WI38 (cell line): ENCODE measurements around the gene SMIM10L2A.

ENCODE experiments used
- H3K4me3 ChIP-seq: 2 replicates; pipeline ENCODE4 v1.5.1; 2011; ENCODE audit warnings: low read depth, mild to moderate bottlenecking, control low read depth, low read length
- TF ChIP-seq, protein P1 (sequence below): IDR thresholded peaks from 2 replicates; pipeline ENCODE4 v1.5.1; 2012; ENCODE audit warnings: low read depth, mild to moderate bottlenecking, control low read depth, low read length

Gene SMIM10L2A

DNA sequence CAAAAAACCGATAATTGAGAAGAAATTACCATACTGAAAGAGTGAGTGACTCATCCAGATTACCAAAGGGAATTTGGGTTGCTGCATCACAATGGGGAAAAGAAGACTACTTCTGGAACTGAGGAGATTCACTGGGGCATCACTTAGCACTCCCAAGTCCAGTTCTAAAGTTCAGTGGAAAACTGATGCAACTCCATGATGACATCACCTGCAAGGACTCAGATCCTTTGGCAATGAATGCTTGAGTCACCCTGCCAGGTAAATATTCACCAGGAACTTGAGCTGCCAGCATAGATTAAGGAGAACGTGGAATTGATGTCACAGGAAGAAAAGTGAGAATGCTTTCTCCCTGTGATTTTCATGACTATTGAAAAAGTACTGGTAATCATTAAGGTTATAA is 32.0 kb upstream of the SMIM10L2A start:
- H3K4me3 ChIP-seq = no peak overlapping the region
- TF ChIP-seq, protein P1, sequence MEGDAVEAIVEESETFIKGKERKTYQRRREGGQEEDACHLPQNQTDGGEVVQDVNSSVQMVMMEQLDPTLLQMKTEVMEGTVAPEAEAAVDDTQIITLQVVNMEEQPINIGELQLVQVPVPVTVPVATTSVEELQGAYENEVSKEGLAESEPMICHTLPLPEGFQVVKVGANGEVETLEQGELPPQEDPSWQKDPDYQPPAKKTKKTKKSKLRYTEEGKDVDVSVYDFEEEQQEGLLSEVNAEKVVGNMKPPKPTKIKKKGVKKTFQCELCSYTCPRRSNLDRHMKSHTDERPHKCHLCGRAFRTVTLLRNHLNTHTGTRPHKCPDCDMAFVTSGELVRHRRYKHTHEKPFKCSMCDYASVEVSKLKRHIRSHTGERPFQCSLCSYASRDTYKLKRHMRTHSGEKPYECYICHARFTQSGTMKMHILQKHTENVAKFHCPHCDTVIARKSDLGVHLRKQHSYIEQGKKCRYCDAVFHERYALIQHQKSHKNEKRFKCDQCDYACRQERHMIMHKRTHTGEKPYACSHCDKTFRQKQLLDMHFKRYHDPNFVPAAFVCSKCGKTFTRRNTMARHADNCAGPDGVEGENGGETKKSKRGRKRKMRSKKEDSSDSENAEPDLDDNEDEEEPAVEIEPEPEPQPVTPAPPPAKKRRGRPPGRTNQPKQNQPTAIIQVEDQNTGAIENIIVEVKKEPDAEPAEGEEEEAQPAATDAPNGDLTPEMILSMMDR = no peak

DNA sequence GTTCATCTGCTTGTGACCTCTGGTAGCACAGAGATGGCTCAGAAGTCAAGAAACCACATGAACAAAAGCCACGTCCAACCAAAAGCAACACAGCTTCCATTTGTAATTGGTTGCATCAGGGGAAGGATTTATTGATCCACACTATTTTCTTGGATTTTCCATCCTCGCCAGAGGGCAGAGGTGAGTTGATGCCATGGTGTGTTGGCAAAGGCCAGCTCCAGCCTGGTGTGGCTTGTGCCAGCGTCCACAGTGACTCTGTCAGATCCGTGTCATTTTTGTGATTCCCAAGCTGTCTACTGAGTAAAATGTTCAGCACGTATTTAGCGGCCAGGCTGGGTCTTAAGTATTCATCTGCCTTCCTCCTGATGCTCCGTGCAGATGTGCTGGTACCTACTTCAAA is 30.0 kb upstream of the SMIM10L2A start:
- no peak overlapping the region for H3K4me3 ChIP-seq
- TF ChIP-seq, protein P1 = no peak

DNA sequence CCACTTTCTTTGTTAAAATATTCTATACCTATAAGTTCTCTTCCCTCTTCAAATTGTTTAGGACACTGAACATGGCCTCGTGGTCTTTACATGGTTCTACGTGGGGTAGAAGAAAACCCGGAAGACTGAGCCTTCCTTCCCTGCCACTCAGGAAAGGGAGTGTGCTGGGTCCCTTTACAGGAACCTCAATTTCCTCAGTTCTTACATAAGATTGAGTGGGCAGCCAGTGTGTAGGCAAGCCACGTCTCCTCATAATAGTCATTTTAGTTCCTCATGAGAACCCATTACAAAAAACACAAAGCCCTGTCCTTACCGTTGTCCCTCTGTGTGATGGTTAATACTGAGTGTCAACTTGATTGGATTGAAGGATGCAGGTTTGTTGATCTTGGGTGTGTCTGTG is 28.7 kb upstream of the SMIM10L2A start:
- TF ChIP-seq, protein P1 = no peak
- H3K4me3 ChIP-seq = no peak overlapping the region

DNA sequence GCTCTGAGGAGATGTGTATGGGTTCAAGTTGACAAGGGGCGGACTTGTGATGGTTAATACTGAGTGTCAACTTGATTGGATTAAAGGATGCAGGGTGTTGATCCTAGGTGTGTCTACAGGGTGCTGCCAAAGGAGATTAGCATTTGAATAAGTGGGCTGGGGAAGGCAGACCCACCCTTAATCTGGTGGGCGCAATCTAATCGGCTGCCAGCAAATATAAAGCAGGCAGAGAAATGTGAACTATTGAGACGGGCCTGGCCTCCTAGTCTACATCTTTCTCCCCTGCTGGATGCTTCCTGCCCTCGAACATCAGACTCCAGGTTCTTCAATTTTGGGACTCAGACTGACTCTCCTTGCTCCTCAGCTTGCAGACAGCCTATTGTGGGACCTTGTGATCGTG is 26.7 kb upstream of the SMIM10L2A start:
- H3K4me3 ChIP-seq = no peak overlapping the region
- TF ChIP-seq, protein P1 = no peak

DNA sequence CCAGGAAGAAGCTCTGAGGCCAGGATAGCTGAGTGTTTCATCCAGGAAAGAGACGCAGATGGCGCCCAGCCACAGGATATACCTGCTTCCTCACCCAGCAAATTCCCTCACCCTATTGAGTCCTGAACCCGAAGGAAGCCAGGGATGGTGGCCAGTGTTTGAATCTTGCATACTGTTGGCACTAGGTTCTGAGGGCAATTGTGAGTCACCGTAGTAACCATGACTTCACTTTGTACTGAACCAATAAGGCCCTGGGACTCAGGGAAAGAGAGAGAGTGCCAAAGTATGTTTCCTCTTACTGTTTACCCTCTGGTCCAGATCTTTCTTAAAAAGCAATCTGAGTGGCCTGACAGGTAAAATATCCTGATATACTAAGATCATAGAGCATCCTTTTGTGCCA is 25.6 kb upstream of the SMIM10L2A start:
- TF ChIP-seq, protein P1 = no peak
- H3K4me3 ChIP-seq = no peak overlapping the region

DNA sequence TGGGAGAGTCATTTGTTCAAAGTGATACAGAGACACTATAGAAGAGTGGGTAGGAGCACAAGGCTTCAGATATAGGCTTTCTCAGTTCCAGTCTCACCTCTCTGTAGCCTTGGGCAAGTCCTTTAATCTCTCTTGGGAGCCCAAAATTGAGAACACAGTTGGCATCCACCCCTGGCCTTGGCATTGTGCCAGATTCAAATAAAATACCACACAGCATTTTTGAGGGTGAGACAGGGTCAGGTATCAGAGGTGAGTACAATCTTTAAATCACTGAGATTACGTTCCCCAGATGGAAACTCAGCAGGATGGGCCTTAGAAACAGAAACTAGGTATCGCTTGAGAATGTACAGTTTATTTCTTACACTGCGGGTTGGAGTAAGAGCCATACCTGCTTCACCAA is 25.2 kb upstream of the SMIM10L2A start:
- H3K4me3 ChIP-seq = no peak overlapping the region
- TF ChIP-seq, protein P1 = no peak

DNA sequence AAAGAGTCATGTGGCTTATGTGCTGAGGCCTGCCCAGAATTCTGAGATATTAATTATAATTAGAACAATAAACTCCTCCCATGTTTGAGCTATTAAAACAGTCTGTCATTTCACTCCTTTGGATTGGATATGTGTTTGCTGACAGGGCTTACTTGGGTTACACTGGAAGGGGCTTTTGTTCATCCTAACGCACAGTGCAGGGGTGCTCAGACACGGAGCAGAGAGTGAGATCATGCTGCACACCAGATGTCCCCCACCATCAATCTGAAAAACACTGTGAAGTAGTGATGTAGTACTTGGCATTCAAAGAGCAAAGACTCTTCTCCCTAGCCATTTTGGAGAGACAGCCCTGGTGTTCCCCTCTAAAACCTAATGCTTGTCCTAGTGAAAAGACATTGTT is 24.1 kb upstream of the SMIM10L2A start:
- H3K4me3 ChIP-seq = no peak overlapping the region
- TF ChIP-seq, protein P1 = no peak
